Epidermal melanocyte (primary cell): ENCODE results near the gene RPS14.
"Not testable (repeated sequence)": the region's sequence is repeated elsewhere in the genome, so short reads cannot be mapped to it uniquely, and the experiment has no call there.

Experiments used
- DNase-seq: peaks from one replicate; pipeline ENCODE4 v3.0.0; 2011; ENCODE audit warnings: low spot score; ENCODE audit not compliant: insufficient read length

The RPS14 gene

DNA sequence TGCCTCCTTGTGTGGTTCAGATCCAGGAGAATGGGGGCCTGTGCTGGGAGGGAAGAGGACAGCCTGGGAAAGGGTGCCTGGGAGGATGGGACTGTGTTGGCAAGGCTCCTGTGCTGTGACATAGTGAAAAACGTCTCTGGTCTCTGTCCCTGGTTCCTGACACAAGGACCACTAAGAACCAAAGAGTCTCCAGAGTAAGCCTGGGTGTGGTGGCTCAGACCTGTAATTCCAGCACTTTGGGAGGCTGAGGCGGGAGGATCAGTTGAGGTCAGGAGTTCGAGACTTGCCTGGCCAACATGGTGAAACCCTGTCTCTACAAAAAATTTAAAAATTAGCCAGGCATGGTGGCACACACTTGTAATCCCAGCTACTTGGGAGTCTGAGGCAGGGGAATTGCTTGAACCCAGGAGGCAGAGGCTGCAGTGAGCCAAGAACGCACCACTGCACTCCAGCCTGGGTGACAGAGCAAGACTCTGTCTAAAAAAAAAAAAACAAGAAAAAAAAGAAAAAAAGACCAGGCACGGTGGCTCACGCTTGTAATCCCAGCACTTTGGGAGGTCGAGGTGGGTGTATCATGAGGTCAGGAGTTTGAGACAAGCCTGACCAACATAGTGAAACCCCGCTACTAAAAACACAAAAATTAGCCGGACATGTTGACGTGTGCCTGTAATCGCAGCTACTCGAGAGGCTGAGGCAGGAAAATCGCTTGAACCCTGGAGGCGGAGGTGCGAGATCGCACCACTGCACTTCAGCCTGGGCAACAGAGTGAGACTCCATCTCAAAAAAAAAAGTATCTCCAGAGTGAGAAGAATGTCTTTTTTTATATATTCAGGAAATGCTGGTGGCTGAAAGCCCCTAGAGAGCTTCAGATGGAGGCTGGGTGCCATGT is 35.4 kb downstream of the RPS14 start:
- DNase-seq = not testable (repeated sequence)

- no peak for DNase-seq
Observed at GRCh38 chr5:150413176-150413901, 36.2 kb downstream of the RPS14 start.

- peak; percentile 39 for DNase-seq
Observed at GRCh38 chr5:150412319-150413175, 37.0 kb downstream of the RPS14 start, which contains the start of gene CD74. Gene CD74 (minus strand): TSS chr5:150412910. CDS start chr5:150412749, 161 bp downstream.

GRCh38 chr5:150411245-150411979 is 38.1 kb downstream of the RPS14 start:
- no peak for DNase-seq

DNA sequence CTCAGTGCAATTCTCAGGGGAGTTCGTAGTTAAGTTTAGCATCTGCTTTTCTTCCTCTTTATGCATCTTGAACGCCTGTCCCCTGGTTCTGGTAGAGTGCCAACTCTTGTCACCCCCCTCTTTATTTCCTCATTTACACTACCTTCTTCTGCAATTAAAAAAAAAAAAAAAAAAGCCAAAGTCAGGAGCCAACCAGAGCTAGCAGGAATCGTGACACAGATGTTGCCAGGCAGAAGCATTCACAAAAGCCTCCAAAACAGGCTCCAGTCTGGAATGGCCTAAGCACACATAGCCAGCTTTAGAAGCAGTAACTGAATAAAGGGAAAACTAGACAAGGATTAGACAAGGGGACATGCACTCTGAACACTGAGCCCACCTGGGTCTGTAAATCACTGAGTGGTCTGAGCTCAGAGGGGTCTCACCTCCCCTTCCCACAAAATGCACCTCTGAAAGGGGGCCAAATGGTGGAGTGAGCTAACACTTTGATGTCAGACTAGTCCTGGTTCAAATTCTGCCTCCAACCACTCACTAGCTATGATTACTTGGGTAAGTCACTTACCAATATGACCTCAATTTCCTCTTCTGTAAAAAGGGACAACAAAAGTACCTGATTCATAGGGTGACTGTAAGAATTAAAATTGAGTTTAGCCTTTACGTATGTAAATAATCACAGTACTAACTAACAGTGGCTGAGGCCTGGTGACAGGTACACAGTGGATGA is 38.9 kb downstream of the RPS14 start:
- DNase-seq = peak; percentile 95

- peak; percentile 99 for DNase-seq
Observed at GRCh38 chr5:150409638-150410523, 39.7 kb downstream of the RPS14 start.

DNA sequence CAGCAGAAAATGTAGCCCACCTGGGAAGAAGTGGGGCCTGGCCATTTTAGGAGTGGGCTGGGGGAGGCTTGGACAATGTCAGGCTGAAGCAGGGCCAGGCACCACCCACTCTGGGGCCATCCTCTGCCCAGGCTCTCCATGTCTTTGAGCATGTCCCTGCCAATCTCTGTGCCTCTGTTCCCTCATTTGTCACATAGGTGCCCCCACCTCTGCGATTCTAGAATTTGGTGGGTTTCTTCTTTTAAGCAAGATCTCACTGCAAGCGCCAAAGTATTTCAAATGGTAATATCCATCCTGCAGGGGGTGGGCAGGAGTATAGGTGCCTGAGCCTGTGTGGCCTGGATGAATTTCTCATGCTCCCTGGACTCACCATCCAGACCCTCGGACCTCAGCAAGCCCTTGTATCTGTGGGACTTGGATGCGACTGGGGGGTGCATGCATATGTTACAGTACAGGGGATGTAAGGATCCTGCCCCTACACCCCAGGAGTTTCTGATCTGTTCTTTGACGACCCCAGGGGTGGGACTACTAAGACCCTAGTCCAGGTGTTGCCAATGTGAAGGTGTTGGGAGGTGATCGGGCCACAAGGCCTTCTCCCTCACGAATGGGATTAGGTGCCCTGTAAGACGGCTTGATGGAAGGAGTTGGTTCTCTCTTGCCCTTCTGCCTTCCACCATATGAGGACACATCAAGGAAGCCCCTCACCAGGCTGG is 41.2 kb downstream of the RPS14 start:
- no peak for DNase-seq

GRCh38 chr5:150407096-150407720 is 42.3 kb downstream of the RPS14 start:
- no peak for DNase-seq

DNA sequence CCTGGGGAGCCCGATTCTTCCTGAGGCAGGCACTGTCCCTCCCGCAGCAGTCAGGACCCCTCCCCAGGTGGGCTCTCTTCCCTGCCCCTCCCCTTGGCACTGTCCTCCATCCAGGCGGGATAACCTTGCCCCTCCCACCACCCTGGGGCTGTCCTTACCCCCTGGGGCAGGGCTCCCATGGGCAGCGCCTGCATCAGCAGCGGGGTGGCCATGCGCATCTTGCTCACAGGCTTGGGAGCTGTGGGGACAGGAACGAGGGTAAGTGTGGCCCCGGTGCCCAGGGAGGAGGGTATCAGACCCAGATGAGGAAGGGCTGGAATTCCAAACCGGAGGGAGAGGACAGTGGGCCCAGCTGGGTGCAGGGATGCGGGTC is 42.8 kb downstream of the RPS14 start:
- DNase-seq = no peak

- no peak for DNase-seq
Observed at GRCh38 chr5:150406103-150406722, 43.3 kb downstream of the RPS14 start.

DNA sequence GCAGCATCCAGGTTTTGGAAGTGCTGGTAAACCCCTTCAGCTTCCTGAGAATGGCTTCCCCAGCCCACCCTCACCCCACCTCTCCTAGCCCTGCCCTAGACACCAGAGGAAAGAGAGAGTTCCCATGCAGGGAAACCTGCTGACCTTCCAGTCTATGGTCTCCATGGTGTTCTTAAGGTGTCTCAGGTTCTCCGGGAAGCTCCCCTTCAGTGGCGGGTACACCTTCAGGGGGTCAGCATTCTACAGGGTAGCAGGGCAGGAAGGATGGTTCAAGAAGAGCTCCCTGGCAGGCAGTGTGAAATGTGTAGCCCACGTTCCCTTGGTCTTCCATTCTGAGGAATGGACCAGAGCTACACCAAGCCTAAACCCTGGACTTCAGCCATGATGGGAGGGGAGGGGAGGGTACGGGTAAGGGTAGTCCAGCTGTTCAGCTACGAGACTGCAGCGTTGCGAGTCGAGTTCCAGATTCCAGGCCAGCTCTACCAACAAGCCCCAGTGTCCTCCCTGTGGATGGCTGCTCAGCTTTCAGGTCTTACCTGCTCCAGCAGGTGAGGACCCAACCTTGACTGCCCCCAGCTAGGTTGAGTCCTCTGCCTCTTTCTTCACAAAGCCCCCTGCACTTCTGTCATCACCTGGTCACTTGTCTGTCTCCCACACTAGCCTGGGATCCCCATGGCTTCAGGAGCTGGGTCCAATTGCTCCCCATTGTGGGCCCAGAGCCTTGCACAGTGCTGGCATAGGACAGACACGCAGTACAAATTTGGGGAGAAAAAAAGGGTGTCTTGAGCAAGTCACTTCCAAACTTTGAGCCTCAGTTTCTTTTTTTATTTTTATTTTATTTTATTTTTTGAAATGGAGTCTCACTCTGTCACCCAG is 44.4 kb downstream of the RPS14 start:
- no peak for DNase-seq

GRCh38 chr5:150404535-150404934 is 45.0 kb downstream of the RPS14 start:
- DNase-seq = no peak

GRCh38 chr5:150404121-150404520 is 45.4 kb downstream of the RPS14 start:
- no peak for DNase-seq

DNA sequence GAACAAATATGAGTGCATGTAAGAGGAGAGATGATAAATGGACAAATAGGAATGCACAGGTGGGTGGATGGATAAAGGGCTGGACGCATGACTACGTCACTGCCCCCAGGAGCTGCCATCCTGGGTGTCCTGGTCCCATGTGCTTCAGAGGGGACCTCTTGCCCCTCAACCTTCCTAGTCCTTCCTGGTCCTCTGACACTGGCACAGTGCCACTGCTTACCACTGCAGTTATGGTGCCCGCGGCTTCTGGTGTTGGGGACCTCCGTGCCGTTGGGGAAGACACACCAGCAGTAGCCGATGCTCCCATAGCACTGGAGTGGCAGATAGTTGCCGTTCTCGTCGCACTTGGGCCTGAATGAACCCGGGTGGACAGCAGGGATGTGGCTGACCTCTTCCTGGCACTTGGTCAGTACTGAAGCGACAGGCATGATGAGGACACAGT is 46.6 kb downstream of the RPS14 start:
- DNase-seq = no peak

- no peak for DNase-seq
Observed at GRCh38 chr5:150402229-150402773, 47.2 kb downstream of the RPS14 start.
